Measurements from ENCODE around the gene BAIAP3.

BAIAP3 gene

DNA sequence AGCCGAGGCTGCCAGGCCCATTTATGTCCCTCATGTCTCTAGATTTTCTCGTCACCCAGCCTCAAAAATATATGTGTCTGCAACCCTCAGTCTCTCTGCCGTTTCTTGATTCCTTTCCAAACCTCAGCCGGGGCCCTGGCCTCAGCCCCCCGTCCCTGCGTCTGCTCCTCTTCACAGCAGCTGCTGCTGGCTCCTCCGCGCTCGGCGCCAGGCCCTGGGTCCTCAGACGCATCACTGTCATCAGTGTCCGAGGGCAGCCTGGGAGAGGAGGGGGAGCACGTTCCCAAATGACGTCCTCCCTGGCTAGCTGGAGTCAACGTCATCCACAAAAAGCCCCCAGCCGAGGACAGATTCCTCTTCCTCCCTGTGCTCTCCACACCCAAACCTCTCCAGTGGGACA is 15.9 kb downstream of the BAIAP3 start:
- no peak for DNase-seq

- DNase-seq, result no peak
Measured at GRCh38 chr16:1349951-1350350, 16.5 kb downstream of the BAIAP3 start.

DNA sequence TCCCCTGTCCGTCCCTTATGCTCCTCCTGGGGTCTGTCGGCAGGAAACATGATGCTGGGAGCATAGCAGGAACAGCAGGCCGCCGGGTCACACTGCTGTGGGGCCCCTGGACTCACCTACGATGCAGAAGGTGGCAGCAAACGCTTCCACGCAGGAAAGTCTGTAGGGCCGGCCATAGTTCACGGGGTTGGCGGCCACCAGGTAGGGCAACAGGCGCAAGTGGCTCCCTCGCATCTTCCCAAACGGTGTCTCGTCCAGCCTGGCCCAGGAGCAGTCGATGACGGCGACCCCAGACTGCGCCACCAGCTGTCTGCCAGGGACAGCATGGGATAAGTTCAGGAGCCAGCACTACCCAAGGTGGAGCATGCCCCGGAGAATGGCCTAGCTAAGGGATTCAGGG is 17.2 kb downstream of the BAIAP3 start:
- no peak for DNase-seq

DNA sequence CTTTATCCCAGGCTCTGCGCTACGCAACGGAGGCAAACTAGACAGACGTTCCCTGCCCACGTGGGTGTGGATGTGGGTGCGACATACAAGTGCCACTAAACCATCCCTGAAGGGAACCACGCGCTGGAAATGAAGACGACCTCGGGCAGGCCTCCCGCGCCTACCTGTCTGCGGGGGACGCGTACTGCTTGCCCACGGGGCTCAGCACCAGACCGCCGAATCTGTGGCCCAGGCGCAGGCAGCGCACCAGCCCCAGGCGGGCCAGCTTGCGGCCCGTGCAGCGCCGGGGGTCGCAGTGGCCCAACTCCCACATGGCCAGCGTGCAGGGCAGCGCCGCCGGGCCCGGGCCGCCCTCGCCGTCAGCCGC is 17.8 kb downstream of the BAIAP3 start:
- no peak for DNase-seq

- peak; percentile 60 to 89 for DNase-seq
Measured at GRCh38 chr16:1351582-1352362, 18.3 kb downstream of the BAIAP3 start, which contains the start of the genes GNPTG and TSR3. Gene GNPTG, plus strand, starts transcription at chr16:1351931. Its CDS starts 35 bp downstream, at chr16:1351966. Gene TSR3, minus strand, starts transcription at chr16:1351878. Its CDS starts 74 bp downstream, at chr16:1351804.

GRCh38 chr16:1354815-1355540 is 21.5 kb downstream of the BAIAP3 start:
- DNase-seq, result no peak

DNA sequence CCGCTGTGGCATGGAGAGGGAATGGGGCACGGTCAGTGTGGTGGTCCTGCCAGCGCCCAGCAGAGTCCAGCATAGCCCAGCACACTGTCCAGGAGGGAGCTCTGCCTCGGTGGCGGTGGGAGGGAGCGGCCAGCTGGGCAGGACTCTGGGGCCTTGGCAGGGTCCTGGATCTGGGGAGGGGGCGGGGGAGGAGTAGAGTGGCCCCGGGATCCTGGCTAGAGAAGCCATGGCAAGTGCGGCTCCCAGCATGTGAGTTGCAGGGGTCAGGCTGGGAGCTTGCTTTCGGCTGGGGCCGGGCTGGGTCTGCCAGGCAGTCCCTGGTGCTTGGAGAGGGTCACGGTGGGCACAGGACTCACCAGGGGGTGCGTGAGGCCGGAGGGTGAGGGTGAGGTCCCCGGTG is 22.1 kb downstream of the BAIAP3 start:
- no peak for DNase-seq

DNA sequence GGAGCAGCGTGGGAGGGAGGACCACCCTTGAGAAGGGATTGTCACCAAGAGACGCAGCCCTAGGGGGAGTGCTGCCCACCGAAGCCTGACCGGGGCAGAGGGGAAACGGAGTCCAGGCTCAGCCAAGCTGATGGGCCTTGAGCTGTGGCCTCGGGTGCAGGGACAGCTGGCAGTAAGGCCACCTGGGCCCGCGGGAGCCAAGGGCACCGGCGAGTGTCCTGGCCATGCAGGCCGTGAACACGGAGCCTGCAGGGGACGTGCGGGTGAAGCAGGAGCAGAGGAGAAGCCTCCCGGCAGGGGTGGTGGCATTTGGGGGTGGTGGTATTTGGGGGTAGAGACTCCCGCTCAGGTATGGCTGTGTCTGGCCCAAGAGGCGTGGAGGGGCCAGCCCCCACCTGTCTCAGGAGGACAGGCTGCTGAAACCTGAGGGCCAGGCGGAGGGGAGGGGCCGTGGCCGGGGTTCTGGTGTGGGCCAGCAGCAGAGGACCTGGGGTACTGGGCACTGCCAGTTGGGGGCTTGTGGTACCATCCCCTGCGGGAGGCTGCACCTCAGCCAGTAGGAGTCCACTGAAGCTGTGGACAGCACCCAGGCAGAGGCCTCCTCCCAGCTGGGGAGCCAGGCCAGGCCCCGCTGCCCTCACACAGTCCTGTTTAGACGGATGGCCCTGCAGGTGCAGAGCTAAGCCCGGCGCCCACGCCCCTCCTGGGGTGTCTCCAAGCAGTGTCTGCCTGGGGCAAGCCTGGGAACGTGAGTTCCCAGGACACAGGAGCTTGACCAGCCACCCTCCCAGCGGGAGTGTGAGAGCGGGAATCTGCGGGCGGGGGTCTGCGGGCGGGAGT is 22.8 kb downstream of the BAIAP3 start:
- no peak for DNase-seq

DNA sequence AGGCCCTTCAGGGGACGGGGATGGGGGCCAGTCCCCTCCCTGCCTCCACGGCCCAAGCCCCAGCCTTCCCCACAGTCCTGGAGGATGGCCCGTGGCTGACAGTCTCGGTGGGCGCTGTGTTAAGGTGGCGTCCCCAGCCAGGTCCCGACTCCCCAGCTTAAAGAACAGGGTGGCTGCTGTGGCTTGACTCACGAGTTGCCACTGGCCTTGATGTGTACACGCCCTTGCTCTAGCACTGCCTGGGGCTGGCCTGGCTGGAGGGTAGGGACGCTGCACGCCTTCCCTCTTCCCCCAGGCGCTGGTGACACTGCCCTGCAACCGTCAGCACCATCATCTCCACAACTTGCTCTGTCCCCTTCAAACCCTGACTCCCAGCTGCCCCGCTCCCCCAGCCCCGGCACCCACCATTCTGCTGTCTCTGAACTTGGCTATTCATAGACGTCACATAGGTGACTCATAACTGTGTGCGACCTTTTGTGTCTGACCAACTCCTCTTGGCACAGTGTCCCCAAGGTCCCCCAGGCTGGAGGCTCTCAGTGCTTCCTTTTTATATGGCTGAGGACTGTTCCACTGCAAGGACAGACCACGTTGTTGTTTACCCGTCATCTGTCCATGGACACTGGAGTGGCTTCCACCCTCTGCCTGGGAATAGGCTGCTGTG is 24.6 kb downstream of the BAIAP3 start:
- DNase-seq, result no peak

- DNase-seq, result no peak
Measured at GRCh38 chr16:1361685-1362360, 28.4 kb downstream of the BAIAP3 start.

DNA sequence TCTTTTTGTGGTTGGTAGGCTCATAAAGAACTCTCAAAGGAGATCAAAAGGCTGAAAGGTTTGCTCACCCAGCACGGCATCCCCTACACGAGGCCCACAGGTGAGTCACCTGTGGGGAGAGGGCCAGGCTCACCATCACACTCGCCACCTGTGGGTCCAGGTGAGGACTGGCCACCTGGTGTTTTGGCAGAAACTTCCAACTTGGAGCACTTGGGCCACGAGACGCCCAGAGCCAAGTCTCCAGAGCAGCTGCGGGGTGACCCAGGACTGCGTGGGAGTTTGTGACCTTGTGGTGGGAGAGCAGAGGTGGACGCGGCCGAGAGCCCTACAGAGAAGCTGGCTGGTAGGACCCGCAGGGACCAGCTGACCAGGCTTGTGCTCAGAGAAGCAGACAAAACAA is 29.4 kb downstream of the BAIAP3 start:
- no peak for DNase-seq

DNA sequence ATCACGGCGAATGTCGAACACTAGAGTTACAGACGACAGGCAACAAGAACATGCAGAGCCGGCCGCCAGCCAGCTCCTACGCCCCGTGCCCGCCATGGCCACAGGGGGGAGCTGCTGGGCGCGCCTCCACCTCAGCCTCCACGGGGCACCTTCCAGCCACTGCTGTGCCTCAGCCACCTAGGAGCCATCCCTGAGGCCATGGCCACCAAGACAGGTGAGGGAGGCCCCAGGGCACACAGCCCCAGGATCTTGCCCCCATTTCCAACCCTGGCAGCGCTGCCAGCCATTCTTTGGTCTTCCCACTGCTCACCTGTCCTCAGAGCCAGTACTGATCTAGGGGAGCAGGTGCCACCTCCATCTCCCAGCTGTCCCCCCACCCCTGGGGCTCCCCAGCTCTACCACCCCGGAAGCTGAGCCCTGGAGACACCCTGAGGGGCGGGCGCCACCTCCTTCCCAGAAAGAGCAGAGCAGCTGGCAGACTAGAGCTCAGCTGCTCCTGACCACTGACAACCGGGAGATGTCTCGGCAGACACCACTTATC is 30.1 kb downstream of the BAIAP3 start:
- peak in 1 of 2 experiments; percentile 53 for DNase-seq

- DNase-seq, result no peak
Measured at GRCh38 chr16:1364510-1364909, 31.1 kb downstream of the BAIAP3 start.

GRCh38 chr16:1366060-1366711 is 32.7 kb downstream of the BAIAP3 start:
- DNase-seq, result no peak

DNA sequence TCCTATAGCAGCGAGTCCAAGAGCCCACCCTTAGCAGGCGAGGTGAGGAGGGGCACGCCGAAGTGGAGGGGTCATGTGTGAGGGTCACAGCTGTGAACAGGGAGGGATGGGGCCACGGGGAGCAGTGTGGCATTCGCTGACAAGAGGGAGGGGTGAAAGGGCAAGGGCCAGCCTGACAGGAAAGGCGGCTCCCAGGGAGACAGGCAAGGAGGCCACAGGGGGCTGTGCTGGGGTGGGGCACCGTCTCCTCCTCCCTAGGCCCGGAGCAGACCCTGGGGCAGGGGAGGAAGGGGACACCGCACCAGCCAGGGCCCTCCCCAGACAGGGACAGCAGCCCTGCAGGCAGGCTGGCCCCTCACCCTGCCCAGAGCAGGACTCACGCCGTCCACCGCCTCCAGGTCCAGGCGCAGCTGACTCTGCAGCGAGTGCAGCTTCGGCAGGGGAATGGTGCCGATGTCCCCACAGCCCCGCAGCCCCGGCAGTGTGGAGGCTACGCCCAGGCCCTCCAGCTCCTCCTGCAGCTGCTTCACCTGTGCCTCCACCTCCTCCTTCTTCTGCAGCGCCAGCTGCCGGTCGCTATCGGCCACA is 33.4 kb downstream of the BAIAP3 start:
- DNase-seq, result no peak

GRCh38 chr16:1367486-1368174 is 34.2 kb downstream of the BAIAP3 start:
- DNase-seq, result no peak

DNA sequence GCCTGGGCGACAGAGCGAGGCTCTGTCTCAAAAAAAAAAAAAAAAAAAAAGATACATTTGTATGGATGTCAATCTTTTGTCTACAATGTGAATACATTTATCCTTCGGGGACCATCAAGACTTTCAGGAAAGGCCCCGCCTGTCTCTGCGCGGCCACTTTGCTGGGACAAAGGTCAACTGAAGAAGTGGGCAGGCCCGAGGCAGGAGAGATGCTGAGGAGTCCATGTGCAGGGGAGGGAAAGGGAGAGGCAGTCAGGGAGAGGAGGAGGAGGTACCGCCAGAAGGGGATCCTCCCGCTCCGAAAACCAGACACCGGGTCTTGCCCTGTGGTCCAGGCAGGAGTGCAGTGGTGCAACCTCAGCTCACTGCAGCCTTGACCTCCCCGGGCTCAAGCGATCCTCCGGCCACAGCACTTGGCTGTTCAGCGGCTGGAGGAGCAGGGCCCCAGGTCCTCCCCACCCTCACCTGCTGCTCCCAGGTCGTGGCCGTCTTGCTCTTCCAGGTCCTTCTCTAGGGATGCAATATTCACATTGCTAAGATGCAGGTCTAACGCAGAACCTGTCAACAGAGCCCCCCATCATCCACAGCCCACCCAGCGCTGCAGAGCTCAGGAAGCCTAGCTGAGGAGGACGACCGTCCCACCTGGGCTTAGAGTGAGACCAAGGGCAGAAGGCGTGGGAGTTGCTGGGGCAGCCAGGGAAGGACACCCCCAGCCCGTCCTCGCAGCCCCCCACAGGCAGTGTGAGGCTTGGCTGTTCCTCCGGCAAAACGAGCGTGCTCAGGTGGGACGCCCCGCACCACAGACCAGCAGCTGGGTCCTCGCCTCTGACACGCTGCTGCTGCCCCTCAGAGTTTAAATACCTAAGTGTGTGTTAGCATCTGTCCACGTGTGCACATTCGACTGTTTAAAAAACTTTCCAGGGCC is 37.9 kb downstream of the BAIAP3 start:
- DNase-seq, result no peak

- DNase-seq, result no peak
Measured at GRCh38 chr16:1372292-1372950, 39.0 kb downstream of the BAIAP3 start.

Measured in NCI-H524 (cell line).